Subcutaneous preadipocyte (primary cell): ENCODE results near the gene CPLX1. TPM values are rescaled to one million over a fixed set of nuclear protein-coding genes. Genes with fewer than 3 reads are reported as not detected.

Experiments
- total RNA-seq: library from RNA; depleted of rRNA; stranded (reverse); fragments of >200 nt; gene quantifications from 2 replicates; pipeline ENCODE4 v1.2.3, GENCODE V29; 2012

Gene CPLX1
- total RNA-seq: not detected in 2 replicates

GRCh38 chr4:825971-826330 lies at the start of gene CPLX1:
TSS of gene CPLX1 (minus strand) at chr4:826129. CDS start at chr4:824522, 1,607 bp downstream.

Other genes with a start within 250 kb of the CPLX1 start
- gene TMEM271, start 249.8 kb downstream of the CPLX1 start, total RNA-seq: not detected in 2 replicates
- gene PDE6B, start 200.6 kb downstream of the CPLX1 start, total RNA-seq: 0.37 and 0.39 TPM in 2 replicates
- 90.9 and 122 TPM in 2 replicates for gene ATP5ME, start 151.9 kb downstream of the CPLX1 start, total RNA-seq
- gene MYL5, start 151.6 kb downstream of the CPLX1 start, total RNA-seq: 9.9 and 14.5 TPM in 2 replicates
- 6.8 and 15.1 TPM in 2 replicates for gene SLC49A3, start 137.0 kb downstream of the CPLX1 start, total RNA-seq
- gene PCGF3, start 120.3 kb downstream of the CPLX1 start, total RNA-seq: 24.0 and 28.7 TPM in 2 replicates
- 45.2 and 65.1 TPM in 2 replicates for gene GAK, start 106.2 kb upstream of the CPLX1 start, total RNA-seq
- 10.0 and 16.9 TPM in 2 replicates for gene TMEM175, start 106.3 kb upstream of the CPLX1 start, total RNA-seq
- gene DGKQ, start 147.4 kb upstream of the CPLX1 start, total RNA-seq: 9.9 and 12.3 TPM in 2 replicates
- gene IDUA, start 160.9 kb upstream of the CPLX1 start, total RNA-seq: 15.6 and 24.3 TPM in 2 replicates
- gene SLC26A1, start 167.3 kb upstream of the CPLX1 start, total RNA-seq: under 0.01 TPM in 1 of 2 replicates, not detected in the other
- gene FGFRL1, start 185.5 kb upstream of the CPLX1 start, total RNA-seq: 9.9 and 12.5 TPM in 2 replicates